Stimulated activated CD8-positive, alpha-beta memory T cell treated with anti-CD3 and anti-CD28 coated beads, Interleukin-4, amount 100 ng/mL, for 1 hour (primary cell): ENCODE results near the gene ALK.

Source experiments
- DNase-seq, 2 donors: peaks; one replicate each; pipeline ENCODE4 v3.0.0-alpha.2; 2020; ENCODE audit warnings: low read depth in 2 of 2, low spot score in 1 of 2

The ALK gene

GRCh38 chr2:29509397-29509796 lies 412.0 kb downstream of the ALK start:
- DNase-seq: no peak

GRCh38 chr2:29504746-29505145 lies 416.6 kb downstream of the ALK start:
- DNase-seq: no peak

DNA sequence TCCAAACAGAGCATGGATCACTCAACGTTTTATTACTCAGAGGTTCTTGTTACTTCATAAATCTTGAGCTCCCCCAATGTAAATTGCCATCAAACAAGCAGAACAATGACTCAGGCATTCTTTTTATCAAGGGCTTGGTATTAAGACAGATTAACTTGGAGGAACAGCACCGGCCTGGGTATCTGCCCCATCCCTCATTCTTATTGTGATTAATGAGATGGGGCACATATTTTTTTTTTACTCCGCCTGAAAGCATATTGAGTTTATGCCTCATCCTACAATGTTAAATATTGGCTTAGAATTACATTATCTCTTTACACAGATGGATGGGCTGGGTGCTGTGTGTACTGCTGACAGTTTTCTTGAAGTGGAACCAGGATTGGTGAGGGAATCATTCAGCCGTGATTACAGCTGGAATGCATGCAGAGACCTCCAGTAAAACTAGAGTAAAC lies 418.9 kb downstream of the ALK start:
- no peak for DNase-seq

- no peak for DNase-seq
These were observed 424.0 kb downstream of the ALK start for GRCh38 chr2:29497375-29497774.

- no peak for DNase-seq
These were observed 425.2 kb downstream of the ALK start for GRCh38 chr2:29496198-29496597.

DNA sequence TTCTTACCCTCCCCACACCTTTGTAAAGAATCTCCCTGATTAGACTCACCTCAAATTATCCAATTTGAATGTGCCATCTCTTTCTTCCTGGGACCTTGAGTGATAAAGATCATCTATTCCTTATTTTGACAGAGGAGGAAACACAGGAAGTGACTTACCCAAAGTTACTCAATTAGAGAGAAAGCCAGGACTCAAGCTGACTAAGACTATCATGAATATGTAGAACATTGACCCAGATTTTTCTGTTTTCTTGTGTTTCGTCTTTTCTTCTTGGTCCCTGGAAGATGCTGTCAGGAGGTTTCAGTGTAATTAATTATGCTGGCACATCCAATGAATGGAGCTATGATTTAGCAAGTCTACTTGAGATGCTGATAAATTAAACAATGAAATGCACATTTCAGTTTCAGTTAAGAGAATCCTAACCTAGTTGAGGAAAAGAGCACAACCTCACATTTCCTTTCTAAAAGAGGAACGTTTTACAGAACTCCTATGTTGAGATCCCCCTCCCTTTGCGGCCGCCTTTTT lies 425.8 kb downstream of the ALK start:
- DNase-seq: no peak

DNA sequence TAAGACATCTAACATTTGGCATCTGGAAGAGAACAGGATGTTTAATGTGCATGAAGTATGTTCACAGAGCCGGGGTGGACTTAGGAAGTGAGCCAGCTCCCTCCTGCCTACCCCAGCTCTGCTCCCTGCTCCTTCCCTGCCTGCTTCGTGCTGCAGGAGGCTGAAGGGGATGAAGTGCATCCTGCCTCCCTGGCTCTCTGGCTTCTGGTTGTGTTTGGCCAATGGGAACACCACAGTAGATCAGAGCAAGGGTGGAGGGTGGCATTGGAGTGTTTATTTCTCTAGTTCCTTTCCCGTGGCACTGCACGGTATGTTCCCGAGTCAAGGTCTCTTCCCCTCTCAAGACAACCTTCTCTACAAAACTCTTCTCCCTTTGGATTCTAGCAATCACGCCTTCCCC lies 426.3 kb downstream of the ALK start:
- DNase-seq: no peak

GRCh38 chr2:29492701-29493100 lies 428.7 kb downstream of the ALK start:
- no peak for DNase-seq

DNA sequence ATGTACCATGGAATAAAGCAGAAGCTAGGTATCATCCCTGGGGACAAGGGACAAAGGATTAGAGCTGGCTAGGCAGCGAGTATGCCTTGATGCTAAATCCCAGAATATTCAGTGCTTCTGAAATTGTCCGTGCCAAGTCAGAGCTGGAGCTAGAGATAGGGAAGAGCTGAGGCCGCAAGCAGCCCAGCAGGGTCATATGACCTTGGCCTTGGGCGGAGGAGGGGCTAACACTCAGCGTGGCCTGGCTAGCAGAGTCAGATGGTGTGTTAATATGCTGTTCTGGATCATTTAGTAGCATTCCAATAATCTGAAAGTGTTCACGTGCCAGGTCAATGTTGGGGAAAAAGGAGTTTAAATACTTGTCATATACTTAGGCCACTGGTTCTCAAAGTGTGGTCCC lies 431.3 kb downstream of the ALK start:
- no peak for DNase-seq

GRCh38 chr2:29489568-29489967 lies 431.8 kb downstream of the ALK start:
- DNase-seq: no peak

- no peak for DNase-seq
These were observed 433.3 kb downstream of the ALK start for GRCh38 chr2:29487967-29488555.

DNA sequence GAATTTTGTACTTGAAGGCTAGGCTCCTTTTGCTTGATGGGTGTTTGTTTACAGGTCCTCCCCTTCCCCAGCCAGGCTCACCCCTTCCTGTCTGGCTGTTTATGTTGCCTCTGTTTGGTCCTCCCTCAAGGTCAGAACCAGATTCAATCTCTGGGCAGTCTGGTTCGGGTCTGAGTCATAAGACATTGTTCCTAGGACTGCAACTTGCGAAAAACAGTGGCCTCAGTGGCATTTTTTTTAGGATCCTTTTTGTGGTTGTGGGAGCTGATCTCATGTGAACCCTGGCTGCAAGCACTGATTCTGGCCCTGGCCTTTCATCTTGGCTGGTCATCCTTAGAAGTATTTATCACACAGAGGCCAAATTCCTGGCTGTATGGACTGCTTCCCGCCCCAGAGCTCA lies 435.8 kb downstream of the ALK start:
- no peak for DNase-seq

GRCh38 chr2:29485117-29485516 lies 436.3 kb downstream of the ALK start:
- DNase-seq: no peak

DNA sequence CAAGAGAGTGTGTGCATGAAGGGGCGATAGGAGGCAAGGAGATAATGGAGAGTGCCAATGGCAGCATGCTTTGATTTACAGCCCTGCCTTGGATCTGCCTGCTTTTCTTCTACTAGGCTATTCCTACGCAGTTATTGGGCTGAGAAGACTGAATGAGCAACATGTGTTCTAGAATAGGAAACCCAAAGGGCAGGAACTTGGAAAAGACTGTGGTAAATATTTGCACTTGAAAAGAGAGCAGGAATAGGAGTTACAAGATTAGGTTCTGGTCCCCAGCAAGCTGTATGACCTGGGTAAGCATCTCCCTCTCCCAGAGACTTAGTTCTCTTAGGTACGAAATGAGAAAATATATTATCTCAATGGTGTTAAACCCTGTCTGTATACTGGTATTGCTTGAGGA lies 438.5 kb downstream of the ALK start:
- DNase-seq: no peak

DNA sequence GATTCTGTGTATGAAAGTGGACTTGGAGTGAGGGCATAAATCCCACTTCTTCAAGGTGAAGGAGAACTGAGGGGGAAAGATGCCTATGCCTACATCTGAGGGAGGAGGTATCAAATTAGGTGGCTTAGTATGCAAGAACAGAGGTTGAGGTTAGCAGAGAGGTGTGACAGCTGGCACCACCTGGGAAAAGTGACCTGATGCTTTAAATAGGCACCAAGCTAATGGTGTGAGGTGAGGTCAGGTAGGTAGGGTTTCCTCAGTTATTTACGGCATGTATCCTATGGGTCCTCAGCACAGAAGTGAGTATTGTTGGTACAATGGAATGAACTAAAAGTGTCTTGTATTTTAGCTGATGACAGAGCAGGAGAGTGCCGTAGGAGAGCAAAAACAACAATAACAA lies 439.0 kb downstream of the ALK start:
- no peak for DNase-seq

GRCh38 chr2:29481313-29481712 lies 440.1 kb downstream of the ALK start:
- DNase-seq: no peak

- no peak for DNase-seq
These were observed 441.0 kb downstream of the ALK start for GRCh38 chr2:29480426-29480825.

DNA sequence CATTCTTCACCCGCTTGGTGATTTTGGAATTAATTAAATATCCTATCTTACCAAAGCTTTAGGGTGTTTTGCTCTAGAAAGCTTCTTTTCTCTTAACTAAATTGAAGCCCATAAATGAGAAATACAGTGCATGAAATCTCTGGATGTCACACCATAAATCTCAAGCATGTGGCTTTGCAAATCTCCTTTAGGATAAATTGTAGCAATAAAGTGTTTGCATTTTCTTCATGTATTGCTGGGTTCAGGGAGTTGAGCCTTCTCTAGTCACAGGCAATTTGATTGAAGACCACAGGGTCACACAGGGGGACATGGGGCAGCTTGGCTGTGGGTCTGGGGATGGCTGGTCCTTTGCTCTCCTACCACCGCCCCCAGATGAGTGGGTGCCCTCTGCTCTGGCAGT lies 442.0 kb downstream of the ALK start:
- DNase-seq: no peak

- no peak for DNase-seq
These were observed 442.7 kb downstream of the ALK start for GRCh38 chr2:29478641-29479040.

- DNase-seq: no peak
These were observed 444.2 kb downstream of the ALK start for GRCh38 chr2:29477186-29477585.

DNA sequence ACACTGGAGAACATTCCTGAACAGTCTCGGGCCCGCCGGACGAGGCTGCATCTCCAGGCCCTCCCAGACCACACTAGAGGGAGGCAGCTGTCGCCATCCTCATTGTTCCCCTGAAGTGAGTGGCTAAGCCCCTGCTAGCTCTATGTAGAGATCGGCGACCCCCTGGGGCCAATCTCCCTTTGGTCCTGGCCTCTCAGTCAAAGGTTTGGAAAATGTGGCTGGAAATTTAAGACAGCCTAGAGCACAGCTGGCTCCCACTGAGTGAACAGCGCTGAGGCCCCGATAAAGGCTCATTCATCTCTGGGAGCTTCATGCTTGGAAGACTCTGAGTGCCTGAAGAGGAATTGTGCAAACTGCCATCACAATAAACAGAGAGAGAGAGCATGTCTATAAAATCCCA lies 445.9 kb downstream of the ALK start:
- no peak for DNase-seq

DNA sequence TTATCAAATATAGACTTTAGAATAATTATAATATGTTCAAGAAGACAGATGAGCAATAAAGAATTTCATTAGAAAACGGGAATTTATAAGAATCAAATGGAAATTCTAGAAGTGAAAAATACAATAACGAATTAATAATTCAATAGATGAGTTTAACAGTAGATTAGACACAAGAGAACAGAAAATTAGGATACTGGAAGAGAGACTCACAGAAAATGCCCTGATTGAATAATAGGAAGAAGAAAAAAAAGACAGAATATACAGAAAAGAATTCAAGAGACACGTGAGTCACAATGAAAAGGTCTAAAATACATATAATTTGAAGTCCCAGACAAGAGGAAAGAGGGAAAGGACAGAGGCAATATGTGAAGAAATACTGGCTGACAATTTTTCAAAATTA lies 451.4 kb downstream of the ALK start:
- no peak for DNase-seq

DNA sequence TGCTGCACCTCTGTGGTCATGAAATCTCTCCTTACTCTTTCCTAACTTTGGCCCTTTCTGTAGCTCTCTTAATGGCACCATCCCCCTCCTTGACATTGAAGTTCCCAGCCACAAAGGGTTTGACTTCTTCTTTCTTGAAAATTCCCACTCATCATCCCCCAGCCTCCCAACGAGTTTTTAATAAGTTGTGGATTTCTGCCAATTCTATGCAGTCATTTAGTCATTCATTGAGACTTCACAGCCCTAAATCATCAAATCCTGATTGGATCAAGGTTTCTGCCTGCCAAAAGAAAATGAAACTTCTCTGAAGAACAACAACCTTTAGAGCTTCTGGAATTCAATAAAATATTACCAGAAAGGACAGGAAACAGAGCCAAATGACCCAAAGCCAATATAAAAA lies 451.9 kb downstream of the ALK start:
- DNase-seq: no peak
